GM18517 (cell line): ENCODE data around the gene KLF6.
A peak's percentile ranks its signal among the peaks of the same experiment; 100 is the strongest.

Experiments
- ATAC-seq: cut with Tn5 transposase; IDR thresholded peaks from one replicate; pipeline ENCODE4 v1.9.1; 2021; ENCODE audit warnings: mild to moderate bottlenecking, moderate library complexity; ENCODE audit not compliant: unreplicated experiment

KLF6 gene

GRCh38 chr10:3812141-3812540 is 27.1 kb upstream of the KLF6 start:
- ATAC-seq, result no peak

GRCh38 chr10:3811291-3811870 is 26.4 kb upstream of the KLF6 start:
- peak; percentile 88 for ATAC-seq

- ATAC-seq, result no peak
Observed at GRCh38 chr10:3808689-3809199, 23.7 kb upstream of the KLF6 start.

- no peak for ATAC-seq
Observed at GRCh38 chr10:3807928-3808496, 23.0 kb upstream of the KLF6 start.

- no peak for ATAC-seq
Observed at GRCh38 chr10:3807211-3807927, 22.4 kb upstream of the KLF6 start.

GRCh38 chr10:3806603-3807002 is 21.6 kb upstream of the KLF6 start:
- ATAC-seq, result no peak

- no peak for ATAC-seq
Observed at GRCh38 chr10:3805791-3806461, 20.9 kb upstream of the KLF6 start.

- ATAC-seq, result peak; percentile 46
Observed at GRCh38 chr10:3805201-3805790, 20.3 kb upstream of the KLF6 start.

GRCh38 chr10:3803927-3804741 is 19.1 kb upstream of the KLF6 start:
- no peak for ATAC-seq

GRCh38 chr10:3803295-3803926 is 18.4 kb upstream of the KLF6 start:
- no peak for ATAC-seq

GRCh38 chr10:3802526-3803265 is 17.7 kb upstream of the KLF6 start:
- ATAC-seq, result no peak

- no peak for ATAC-seq
Observed at GRCh38 chr10:3801558-3802192, 16.7 kb upstream of the KLF6 start.

- ATAC-seq, result no peak
Observed at GRCh38 chr10:3800586-3800985, 15.6 kb upstream of the KLF6 start.

GRCh38 chr10:3797750-3798149 is 12.7 kb upstream of the KLF6 start:
- no peak for ATAC-seq

- no peak for ATAC-seq
Observed at GRCh38 chr10:3793553-3793952, 8.5 kb upstream of the KLF6 start.

GRCh38 chr10:3792710-3793219 is 7.8 kb upstream of the KLF6 start:
- no peak for ATAC-seq

- no peak for ATAC-seq
Observed at GRCh38 chr10:3791974-3792633, 7.1 kb upstream of the KLF6 start.

- ATAC-seq, result no peak
Observed at GRCh38 chr10:3790858-3791257, 5.8 kb upstream of the KLF6 start.
